Measurements from ENCODE around the gene CARS2. TPM values are rescaled to one million over a fixed set of nuclear protein-coding genes. Genes with fewer than 3 reads are reported as not detected.

CARS2 gene
- total and polyA plus RNA-seq, 2 experiments from 2014 or later, result 39.0 to 53.5 TPM

- TF ChIP-seq REST (IDR thresholded peaks at IDR 0.05; ENCODE audit: unreplicated experiment) (no peak), ZNF462 (CRISPR knock-in tag; IDR thresholded peaks at IDR 0.05) (no peak), EZH2phosphoT487 (IDR thresholded peaks at IDR 0.05; ENCODE audit: unreplicated experiment) (no peak), NANOG (IDR thresholded peaks at IDR 0.05; ENCODE audit: borderline replicate concordance) (no peak)
These were observed 100.8 kb downstream of the CARS2 start (continued) for GRCh38 chr13:110605132-110605531.

- no peaks in the 10 kb centered on the region for H3K27me3 ChIP-seq (ENCODE audit: insufficient read depth)
- ATAC-seq (no peak), DNase-seq (ENCODE audit: low spot score) (no peak)
- no peak overlapping the region for H3K4me3 ChIP-seq
- Mint-ChIP-seq H3K36me3 (ENCODE audit: low read depth) (peaks cover 3% of the 10 kb centered on the region; the same call in 1 of the 3 replicates), H3K4me1 (peaks cover 3% of the 10 kb centered on the region; the same call in 1 of the 3 replicates), H3K9me3 (peaks cover 7% of the 10 kb centered on the region; the same call in 2 of the 3 replicates), H3K4me3 (no peak overlapping the region), H3K27ac (no peak overlapping the region), H3K27me3 (ENCODE audit: insufficient read depth, low read depth, poor library complexity) (peaks cover 7% of the 10 kb centered on the region)
- H3K79me2 ChIP-seq (replicated peaks; ENCODE audit: insufficient read depth), result no peaks in the 10 kb centered on the region
- no peaks in the 10 kb centered on the region for H3F3A ChIP-seq (replicated peaks; ENCODE audit: low read depth)
- no peaks in the 10 kb centered on the region for H3K9me2 ChIP-seq (ENCODE audit: insufficient read depth)
- no peak overlapping the region for H3K4me2 ChIP-seq
- no peak overlapping the region for H3K27ac ChIP-seq (ENCODE audit: low read depth)
- no peaks in the 10 kb centered on the region for H3K36me3 ChIP-seq (ENCODE audit: insufficient read depth)
- H4K20me1 ChIP-seq (replicated peaks; ENCODE audit: insufficient read depth), result no peaks in the 10 kb centered on the region
- no peak overlapping the region for H2AFZ ChIP-seq
- no peaks in the 10 kb centered on the region for H3K4me1 ChIP-seq (ENCODE audit: insufficient read depth)
- TF ChIP-seq ZNF114 (CRISPR knock-in tag; IDR thresholded peaks at IDR 0.05) (no peak), ETS1 (IDR thresholded peaks at IDR 0.05) (no peak), CTCF (conservative IDR thresholded peaks at IDR 0.05; ENCODE audit: low read depth in 2 of 2) (no peak), POLR2AphosphoS5 (IDR thresholded peaks at IDR 0.05; ENCODE audit: low read depth) (no peak), EZH2 (IDR thresholded peaks at IDR 0.05; ENCODE audit: low read depth, unreplicated experiment) (no peak), CREB1 (CRISPR knock-in tag; IDR thresholded peaks at IDR 0.05; ENCODE audit: low read depth) (no peak)
These were observed 104.9 kb downstream of the CARS2 start for GRCh38 chr13:110600980-110601379.

Data from GM23338 (cell line).